NOMO-1 treated with DMSO at 0.1 percent for 48 hours (cell line): ENCODE data around the gene MGRN1.

Experiments used
- DNase-seq: peaks from one replicate; lab custom pipeline; 2025; ENCODE audit not compliant: unreplicated experiment; lab: John Stamatoyannopoulos, UW

Gene MGRN1

GRCh38 chr16:4624015-4624826, at the start of gene MGRN1:
MGRN1 (plus strand) TSS chr16:4624826; CDS start chr16:4624961, 135 bp downstream.
- peak; percentile 96 for DNase-seq

- DNase-seq = no peak
These were observed 49.5 kb upstream of the MGRN1 start for GRCh38 chr16:4574919-4575705.

- no peak for DNase-seq
These were observed 48.6 kb upstream of the MGRN1 start for GRCh38 chr16:4576008-4576407.

GRCh38 chr16:4578961-4579530, 45.6 kb upstream of the MGRN1 start:
- DNase-seq = no peak

GRCh38 chr16:4580250-4580649, 44.4 kb upstream of the MGRN1 start:
- DNase-seq = no peak

- DNase-seq = no peak
These were observed 40.7 kb upstream of the MGRN1 start for GRCh38 chr16:4583906-4584305.

GRCh38 chr16:4586291-4586690, 38.3 kb upstream of the MGRN1 start:
- no peak for DNase-seq

- no peak for DNase-seq
These were observed 36.2 kb upstream of the MGRN1 start for GRCh38 chr16:4588386-4588785.

- DNase-seq = no peak
These were observed 35.7 kb upstream of the MGRN1 start for GRCh38 chr16:4588961-4589360.

- no peak for DNase-seq
These were observed 33.4 kb upstream of the MGRN1 start for GRCh38 chr16:4591191-4591590.

GRCh38 chr16:4591706-4592470, 32.7 kb upstream of the MGRN1 start:
- DNase-seq = no peak

GRCh38 chr16:4593086-4593485, 31.5 kb upstream of the MGRN1 start:
- DNase-seq = no peak

- DNase-seq = no peak
These were observed 29.9 kb upstream of the MGRN1 start for GRCh38 chr16:4594433-4595410.

GRCh38 chr16:4597174-4597573, 27.5 kb upstream of the MGRN1 start:
- no peak for DNase-seq

- no peak for DNase-seq
These were observed 25.6 kb upstream of the MGRN1 start for GRCh38 chr16:4599037-4599436.

GRCh38 chr16:4599545-4599944, 25.1 kb upstream of the MGRN1 start:
- no peak for DNase-seq

GRCh38 chr16:4601036-4601863, 23.4 kb upstream of the MGRN1 start:
- DNase-seq = no peak

GRCh38 chr16:4601864-4602186, 22.8 kb upstream of the MGRN1 start:
- DNase-seq = no peak

- DNase-seq = no peak
These were observed 22.3 kb upstream of the MGRN1 start for GRCh38 chr16:4602331-4602730.
